K562 (cell line): ENCODE data around the gene MRPL38. TPM values are rescaled to one million over a fixed set of nuclear protein-coding genes. Genes with fewer than 3 reads are reported as not detected.
A peak's percentile ranks its signal among the peaks of the same experiment; 100 is the strongest.
"Not testable (repeated sequence)": the region's sequence is repeated elsewhere in the genome, so short reads cannot be mapped to it uniquely, and the experiment has no call there.

Experiments used
- ATAC-seq: fragments of 200-7000 bp; cut with Tn5 transposase; 3 replicates; pipeline ENCODE4 v1.9.1; 2020; ENCODE audit warnings: moderate library complexity
- BruUV-seq: library from RNA; stranded (reverse); fragments of 400-500 nt; replicated peaks from 2 replicates; lab custom pipeline; 2021; lab: Mats Ljungman, UMichigan
- CTCF ChIA-PET: fragments of 300-600 bp; formaldehyde crosslinking; extraction: SDS; loops from one replicate; lab custom pipeline; 2021; ENCODE audit warnings: low intra/inter-chr PET ratio; lab: Yijun Ruan, JAX
- POLR2A ChIA-PET: fragments of 300-600, 350-650 bp; sonication (Branson Sonifier 250); formaldehyde crosslinking; extraction: SDS; loops from one replicate; lab custom pipeline; 2021; ENCODE audit warnings: antibody characterized with exemption, inconsistent platforms; lab: Yijun Ruan, JAX
- DNase-seq, 4 experiments: peaks; one replicate each; pipeline versions ENCODE4 v3.0.0 to v3.0.0-alpha.2; 2011 to 2018; ENCODE audit warnings: low spot score in 3 of 4, mixed read lengths in 3 of 4; ENCODE audit errors: extremely low read depth in 1 of 4
- FAIRE-seq: peaks from 2 replicates; lab custom pipeline; 2011; peaks lifted over from hg19 to GRCh38; lab: Jason Lieb, UNC
- H2AFZ ChIP-seq: 2 replicates; pipeline ENCODE4 v1.6.0; 2011; ENCODE audit warnings: low read depth, low read length, control low read depth, inconsistent platforms
- H3K27ac ChIP-seq: fragments of 200-600 bp; 3 replicates; pipeline ENCODE4 v1.8.0; 2011; ENCODE audit warnings: low read depth, mild to moderate bottlenecking, control low read depth, inconsistent platforms, low read length, moderate library complexity, mixed read lengths; ENCODE audit errors: extremely low read depth
- H3K27me3 ChIP-seq, 2 experiments: fragments of 300-600 bp in 1 of 2; 2 replicates in 1 of 2; 3 replicates in 1 of 2; pipeline versions ENCODE4 v1.6.0 to v1.8.0; 2011; ENCODE audit warnings: inconsistent platforms in 2 of 2, low read length in 2 of 2, mild to moderate bottlenecking in 1 of 2, mixed read lengths in 1 of 2, moderate library complexity in 1 of 2; ENCODE audit not compliant: control insufficient read depth in 2 of 2, insufficient read depth in 2 of 2
- H3K36me3 ChIP-seq: fragments of 300-600 bp; 3 replicates; pipeline ENCODE4 v1.8.0; 2011; ENCODE audit warnings: mild to moderate bottlenecking, low read length, inconsistent platforms; ENCODE audit not compliant: control insufficient read depth, insufficient read depth
- H3K4me1 ChIP-seq, 2 experiments: fragments of 200-600 bp in 1 of 2; replicated peaks in 1 of 2; 2 replicates in 1 of 2; 3 replicates in 1 of 2; pipeline versions ENCODE4 v1.5.1 to v1.8.0; 2011; ENCODE audit warnings: inconsistent platforms in 2 of 2, low read length in 2 of 2, mild to moderate bottlenecking in 1 of 2, mixed read lengths in 1 of 2, moderate library complexity in 1 of 2; ENCODE audit not compliant: control insufficient read depth in 2 of 2, insufficient read depth in 2 of 2
- H3K4me2 ChIP-seq: 2 replicates; pipeline ENCODE4 v1.6.1; 2011; ENCODE audit warnings: low read length, control low read depth, inconsistent platforms, mixed read lengths; ENCODE audit not compliant: insufficient read depth
- H3K4me3 ChIP-seq: fragments of 200-600 bp; sonication (generic), shearing (Covaris generic); 2 replicates; pipeline ENCODE4 v1.5.1; 2016; ENCODE audit warnings: control low read depth, inconsistent platforms
- H3K79me2 ChIP-seq: fragments of 200-600 bp; 3 replicates; pipeline ENCODE4 v1.8.0; 2011; ENCODE audit warnings: low read length, inconsistent platforms; ENCODE audit not compliant: control insufficient read depth, insufficient read depth
- H3K9ac ChIP-seq, 2 experiments: 2 replicates each; pipeline versions ENCODE4 v1.6.0 to v1.6.1; 2011; ENCODE audit warnings: low read depth in 2 of 2, low read length in 2 of 2, control low read depth in 1 of 2, inconsistent platforms in 1 of 2, mild to moderate bottlenecking in 1 of 2, mixed read lengths in 1 of 2; ENCODE audit not compliant: insufficient read depth in 1 of 2
- H3K9me1 ChIP-seq: one replicate; pipeline ENCODE4 v1.6.0; 2011; ENCODE audit warnings: inconsistent platforms, mild to moderate bottlenecking, low read length, moderate library complexity; ENCODE audit not compliant: control insufficient read depth, insufficient read depth
- H3K9me3 ChIP-seq: replicated peaks from 2 replicates; pipeline ENCODE4 v1.5.1; 2011; ENCODE audit warnings: low read depth, low read length, inconsistent platforms; ENCODE audit not compliant: control insufficient read depth, insufficient read depth
- H4K20me1 ChIP-seq: replicated peaks from 2 replicates; pipeline ENCODE4 v1.6.1; 2011; ENCODE audit warnings: low read length, inconsistent platforms, mixed read lengths; ENCODE audit not compliant: control insufficient read depth, insufficient read depth
- CBFB ChIP-seq: sonication (generic); formaldehyde crosslinking; IDR thresholded peaks from 2 replicates; pipeline ENCODE4 v1.4.0; 2020; ENCODE audit warnings: mild to moderate bottlenecking, missing genetic modification reagents
- CEBPB ChIP-seq: fragments of 450-650 bp; IDR thresholded peaks from 2 replicates; pipeline ENCODE4 v1.6.1; 2016; ENCODE audit warnings: missing genetic modification characterization, missing compliant biosample characterization
- FOSL1 ChIP-seq: fragments of 200-800 bp; sonication (Bioruptor generic); conservative IDR thresholded peaks from 2 replicates; pipeline ENCODE4 v1.6.1; 2016; ENCODE audit warnings: missing genetic modification characterization, missing compliant biosample characterization
- POLR2AphosphoS5 ChIP-seq: IDR thresholded peaks from 2 replicates; pipeline ENCODE4 v1.6.1; 2011; ENCODE audit warnings: mild to moderate bottlenecking, low read depth, low read length, moderate library complexity; ENCODE audit not compliant: control insufficient read depth, insufficient read depth
- WGBS: fragments of 100-300 bp; shearing (Covaris generic); methylation state at CpG from one replicate; pipeline ENCODE4 v1.1.6; 2016; ENCODE audit warnings: low coverage, mixed read lengths; ENCODE audit not compliant: insufficient coverage; ENCODE audit errors: missing lambda C conversion rate; 5-methylcytosine and 5-hydroxymethylcytosine counted together
- in situ Hi-C: fragments of 300-500 bp; cut with MboI; formaldehyde crosslinking; loops from 4 replicates; pipeline ENCODE4 v1.15.0; 2018; ENCODE audit warnings: inconsistent platforms, mixed read lengths
- intact Hi-C: fragments of 100-400 bp; cut with micrococcal nuclease; formaldehyde crosslinking; loops from 2 replicates; pipeline ENCODE4 v1.14.2; 2022
- polyA plus RNA-seq, 8 experiments: library from polyadenylated mRNA; depleted of rRNA in 4 of 8; stranded (reverse) in 5 of 8; unstranded in 3 of 8; fragments of >200 nt; fragmentation: Nextera tagmentation in 2 of 8; fragmentation: Illumina TruSeq in 1 of 8; extraction: Ambion mirVana in 2 of 8; extraction: Trizol in 1 of 8; gene quantifications; 2 replicates each; pipeline versions ENCODE4 v1.2.1 to v1.2.3, GENCODE V29; 2011 to 2014; ENCODE audit warnings: inconsistent platforms in 1 of 8, missing spikeins in 1 of 8
- total RNA-seq, 7 experiments: library from RNA; depleted of rRNA in 6 of 7; stranded (reverse); fragments of >200 nt in 6 of 7; fragmentation: Illumina TruSeq in 2 of 7; extraction: Trizol in 2 of 7; gene quantifications; 2 replicates each; pipeline versions ENCODE4 v1.2.1 to v1.2.3, GENCODE V29; 2011 to 2021; ENCODE audit warnings: low replicate concordance in 1 of 7

Gene MRPL38
- total and polyA plus RNA-seq, 9 of the 15 experiments (the other 6 are each of a cell fraction or from before 2014, with no cell fraction given) = 4.5 to 154 (median 48.5) TPM

DNA sequence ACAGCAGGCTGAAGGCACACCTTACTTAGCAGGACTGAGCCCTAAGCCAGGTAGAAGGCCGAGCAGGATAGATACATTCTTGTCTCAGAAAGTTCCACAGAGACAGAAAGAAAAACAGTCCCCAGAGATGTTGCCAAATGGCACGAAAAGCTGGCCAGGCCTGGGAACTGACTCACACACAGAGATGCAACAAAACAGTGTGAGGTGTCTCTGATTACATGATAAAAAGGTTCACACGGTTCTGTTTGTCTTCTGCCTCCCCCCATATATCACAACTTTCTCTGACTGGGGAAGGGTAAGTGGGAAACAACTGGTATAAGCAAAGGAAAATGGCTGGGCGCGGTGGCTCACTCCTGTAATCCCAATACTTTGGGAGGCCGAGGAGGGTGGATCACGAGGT lies 51.3 kb downstream of the MRPL38 start:
- CTCF ChIA-PET = no interaction called here
- Histone ChIP-seq H3K79me2 (peaks cover 36% of the 10 kb centered on the region), H3K27ac (peak overlapping the region; percentile 47; the same call in 2 of the 3 replicates), H3K4me1 (peaks cover 31 to 39% of the 10 kb centered on the region in 2 experiments), H4K20me1 (no peaks in the 10 kb centered on the region), H3K9me1 (no peaks in the 10 kb centered on the region), H3K4me3 (0 out of 2 replicates have a peak overlapping the region, but pooled peaks have one; percentile 4), H2AFZ (no peak overlapping the region), H3K4me2 (peak overlapping the region; percentile 65), H3K27me3 (no peaks in the 10 kb centered on the region), H3K9me3 (no peaks in the 10 kb centered on the region), H3K36me3 (peaks cover 30% of the 10 kb centered on the region; the same call in 2 of the 3 replicates), H3K9ac (peak overlapping the region; percentile 31 to 39; a peak in 3 of 4 replicates)
- intact Hi-C loops = no loop called here
- TF ChIP-seq CEBPB (tag) (0 out of 2 replicates have a peak, but pooled peaks have one; percentile 8), CBFB (CRISPR knock-in tag) (no peak), POLR2AphosphoS5 (0 out of 2 replicates have a peak, but pooled peaks have one; percentile 6), FOSL1 (tag) (0 out of 2 replicates have a peak, but pooled peaks have one; percentile 2)
- 61% methylated on average over 7 of the region's 7 CpGs for WGBS
- no peak for DNase-seq
- POLR2A ChIA-PET = interaction anchor here (0.6 to 8.2 kb wide), 6 partner anchors 9 to 405 kb away, joined by 3 to 109 read pairs (median 4); partner anchors contain the start of gene UNC13D
- no peak for FAIRE-seq
- in situ Hi-C loops = no loop called here
- no TSS peak for BruUV-seq
- ATAC-seq = no peak

DNA sequence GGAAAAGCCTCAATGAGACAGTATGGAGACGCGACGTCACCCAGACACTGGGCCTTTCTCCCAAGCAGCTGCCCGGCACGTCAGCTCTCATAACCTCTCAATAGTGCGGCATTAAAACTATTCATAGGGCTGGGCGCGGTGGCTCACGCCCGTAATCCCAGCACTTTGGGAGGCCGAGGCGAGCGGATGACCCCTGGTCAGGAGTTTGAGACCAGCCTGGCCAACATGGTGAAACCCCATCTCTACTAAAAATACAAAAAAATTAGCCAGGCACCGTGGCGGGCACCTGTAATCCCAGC lies 53.0 kb downstream of the MRPL38 start:
- in situ Hi-C loops, H3K9me1 ChIP-seq, ATAC-seq, H2AFZ ChIP-seq, H3K4me2 ChIP-seq, H4K20me1 ChIP-seq, H3K9me3 ChIP-seq, H3K27me3 ChIP-seq, DNase-seq, H3K9ac ChIP-seq, BruUV-seq, H3K27ac ChIP-seq, CTCF ChIA-PET, FAIRE-seq, intact Hi-C loops, H3K4me3 ChIP-seq: not testable (repeated sequence)
- H3K36me3 ChIP-seq = peaks cover 48% of the 10 kb centered on the region
- POLR2A ChIA-PET = interaction anchor here (0.8 to 8.2 kb wide), 2 partner anchors 75 to 80 kb away, joined by 3 to 109 read pairs; a partner anchor contains a TSS
- WGBS = 95% methylated on average over 12 of the region's 15 CpGs
- H3K79me2 ChIP-seq = peaks cover 35% of the 10 kb centered on the region
- peaks cover 23 to 52% of the 10 kb centered on the region in 2 experiments; a peak in 4 of 5 replicates for H3K4me1 ChIP-seq
